Measurements from ENCODE around the gene TTC12. TPM values are rescaled to one million over a fixed set of nuclear protein-coding genes. Genes with fewer than 3 reads are reported as not detected.

TTC12 gene
- total and polyA plus RNA-seq, 8 donors: 4.3 to 13.9 (median 8.0) TPM

DNA sequence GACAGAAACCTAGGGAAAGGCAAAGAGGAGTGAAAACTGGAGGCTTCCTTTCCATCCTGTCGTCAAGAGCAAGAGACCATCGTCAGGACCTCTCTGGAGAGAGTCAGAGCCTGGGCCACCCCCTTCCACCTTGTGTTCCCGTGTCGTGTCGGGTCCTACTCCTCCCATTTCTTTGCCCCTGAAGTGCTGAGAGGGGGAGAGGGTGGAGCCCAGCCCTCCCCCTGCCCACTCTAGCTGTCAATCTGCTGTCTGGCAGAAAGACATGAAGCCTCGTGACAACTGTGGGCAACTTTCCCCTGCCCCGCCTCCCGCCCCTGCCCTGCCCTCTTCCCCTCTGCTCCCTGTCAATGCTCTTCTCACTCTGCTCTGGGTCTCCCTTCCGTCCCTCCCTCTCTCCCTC is 93.8 kb downstream of the TTC12 start:
- TF ChIP-seq CTCF (IDR thresholded peaks at IDR 0.05): no peak
- intact Hi-C loops (cut with DNase I): no loop called here
- H3K27me3 ChIP-seq: no peaks in the 10 kb centered on the region
- H3K4me1 ChIP-seq: no peaks in the 10 kb centered on the region
- FAIRE-seq (no peak), ATAC-seq (no peak), DNase-seq (no peak)
- no peaks in the 10 kb centered on the region for H3K36me3 ChIP-seq
- H3K27ac ChIP-seq: no peak overlapping the region
- no peak overlapping the region for H3K4me3 ChIP-seq
- no peaks in the 10 kb centered on the region for H3K9me3 ChIP-seq
- WGBS, 2 donors: 45% methylated on average over 9 of the region's 9 CpGs

DNA sequence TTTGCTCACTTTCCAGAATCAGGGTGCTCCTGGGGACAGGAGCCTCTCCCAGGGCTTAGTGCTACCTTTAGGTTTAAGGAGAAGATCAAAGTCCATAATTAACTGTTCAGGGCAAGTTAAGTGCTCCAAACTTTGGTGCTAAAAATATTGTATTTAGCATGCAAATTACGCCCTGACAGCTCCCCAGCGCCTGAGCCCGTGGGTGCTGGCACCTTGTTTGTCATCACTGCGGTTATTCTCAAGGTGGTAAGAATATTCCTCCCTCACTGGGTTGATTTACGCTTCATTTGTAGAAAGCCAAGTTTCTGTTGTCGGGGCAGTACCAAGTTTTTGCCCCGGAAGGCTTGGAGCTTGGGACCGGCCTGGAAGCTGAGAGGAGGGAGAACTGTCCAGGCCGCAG is 94.5 kb downstream of the TTC12 start:
- Histone ChIP-seq H3K36me3 (no peaks in the 10 kb centered on the region), H3K27me3 (no peaks in the 10 kb centered on the region), H3K9me3 (no peaks in the 10 kb centered on the region), H3K27ac (no peak overlapping the region), H3K4me3 (no peak overlapping the region), H3K4me1 (no peaks in the 10 kb centered on the region)
- intact Hi-C loops (cut with DNase I): no loop called here
- no peak for TF ChIP-seq CTCF (IDR thresholded peaks at IDR 0.05)
- FAIRE-seq: no peak
- no peak for DNase-seq
- WGBS, 2 donors: 77 to 87% methylated on average over 9 of the region's 9 CpGs
- no peak for ATAC-seq

DNA sequence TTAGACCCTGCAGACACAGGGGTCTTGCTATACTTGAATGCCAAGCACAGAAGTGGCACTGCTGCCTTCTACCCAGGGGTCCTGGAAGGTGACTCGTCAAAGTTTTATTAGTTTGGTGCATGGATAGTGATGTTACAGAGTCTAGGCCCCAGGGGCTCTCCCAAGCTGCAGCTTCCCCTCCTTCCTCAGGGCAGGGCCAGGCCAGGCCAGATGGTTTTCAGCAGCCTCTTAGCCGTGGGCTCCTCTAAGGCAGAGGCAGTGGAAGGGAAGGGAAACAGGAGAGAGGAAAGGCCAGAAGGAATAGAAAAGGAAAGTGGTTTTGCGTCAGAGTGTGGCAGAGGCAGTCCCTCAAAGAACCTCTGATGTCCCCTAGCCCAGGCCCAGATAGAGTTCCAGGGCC is 95.1 kb downstream of the TTC12 start:
- ATAC-seq: no peak
- FAIRE-seq: no peak
- no peak for DNase-seq
- intact Hi-C loops (cut with DNase I): no loop called here
- no peaks in the 10 kb centered on the region for H3K9me3 ChIP-seq
- H3K27me3 ChIP-seq: no peaks in the 10 kb centered on the region
- no peak for TF ChIP-seq CTCF (IDR thresholded peaks at IDR 0.05)
- H3K4me3 ChIP-seq: no peak overlapping the region
- no peaks in the 10 kb centered on the region for H3K4me1 ChIP-seq
- H3K27ac ChIP-seq: no peak overlapping the region
- no peaks in the 10 kb centered on the region for H3K36me3 ChIP-seq
- WGBS, 2 donors: 71 to 78% methylated on average over 3 of the region's 3 CpGs

GRCh38 chr11:113410414-113411135 is 96.2 kb downstream of the TTC12 start:
- Histone ChIP-seq H3K27me3 (no peaks in the 10 kb centered on the region), H3K9me3 (no peaks in the 10 kb centered on the region), H3K36me3 (no peaks in the 10 kb centered on the region), H3K4me1 (no peaks in the 10 kb centered on the region), H3K4me3 (no peak overlapping the region), H3K27ac (no peak overlapping the region)
- ATAC-seq (no peak), DNase-seq (no peak), FAIRE-seq (no peak)
- WGBS, 2 donors: 80 to 88% methylated on average over 21 of the region's 21 CpGs
- intact Hi-C loops (cut with DNase I): no loop called here
- TF ChIP-seq CTCF (IDR thresholded peaks at IDR 0.05): no peak

GRCh38 chr11:113411536-113411935 is 97.2 kb downstream of the TTC12 start:
- intact Hi-C loops (cut with DNase I): no loop called here
- Histone ChIP-seq H3K4me3 (no peak overlapping the region), H3K4me1 (no peaks in the 10 kb centered on the region), H3K27me3 (no peaks in the 10 kb centered on the region), H3K27ac (no peak overlapping the region), H3K36me3 (no peaks in the 10 kb centered on the region), H3K9me3 (no peaks in the 10 kb centered on the region)
- FAIRE-seq (no peak), DNase-seq (no peak), ATAC-seq (no peak)
- no peak for TF ChIP-seq CTCF (IDR thresholded peaks at IDR 0.05)
- WGBS, 2 donors: 57 to 71% methylated on average over 3 of the region's 3 CpGs
